Neural cell (in vitro differentiated cells): ENCODE data around the gene KCNA10. TPM values are rescaled to one million over a fixed set of nuclear protein-coding genes. Genes with fewer than 3 reads are reported as not detected.
A peak's percentile ranks its signal among the peaks of the same experiment; 100 is the strongest.

Source experiments
- H2AFZ ChIP-seq: fragments of 200-600, 300-800 bp; sonication (generic), shearing (Covaris generic); 2 replicates; pipeline ENCODE4 v1.6.0; 2014; ENCODE audit warnings: low read depth, mild to moderate bottlenecking, antibody characterized with exemption, low read length, moderate library complexity
- H3F3A ChIP-seq: fragments of 200-600 bp; shearing (Covaris generic); 2 replicates; pipeline ENCODE4 v1.6.1; 2016; ENCODE audit warnings: mild to moderate bottlenecking, moderate library complexity, mixed read lengths, antibody characterized with exemption, low read length; ENCODE audit not compliant: insufficient read depth, poor library complexity, severe bottlenecking
- H3K27ac ChIP-seq: fragments of 200-600, 300-800 bp; sonication (generic), shearing (Covaris generic); 2 replicates; pipeline ENCODE4 v1.5.1; 2014; ENCODE audit warnings: mild to moderate bottlenecking, low read length, moderate library complexity
- H3K27me3 ChIP-seq: fragments of 300-800, 200-600 bp; sonication (generic), shearing (Covaris generic); 2 replicates; pipeline ENCODE4 v1.6.0; 2014; ENCODE audit warnings: mild to moderate bottlenecking, low read depth, low read length, moderate library complexity; ENCODE audit not compliant: insufficient read depth
- H3K36me3 ChIP-seq: fragments of 300-800, 200-600 bp; sonication (generic), shearing (Covaris generic); 2 replicates; pipeline ENCODE4 v1.5.1; 2014; ENCODE audit warnings: mild to moderate bottlenecking, antibody characterized with exemption, low read length, moderate library complexity; ENCODE audit not compliant: insufficient read depth
- H3K4me2 ChIP-seq: fragments of 300-800, 200-600 bp; sonication (generic), shearing (Covaris generic); 2 replicates; pipeline ENCODE4 v1.6.0; 2014; ENCODE audit warnings: mild to moderate bottlenecking, low read length
- H3K4me3 ChIP-seq: fragments of 300-800, 200-600 bp; sonication (generic), shearing (Covaris generic); 2 replicates; pipeline ENCODE4 v1.5.1; 2014; ENCODE audit warnings: mild to moderate bottlenecking, low read length, moderate library complexity
- H3K79me2 ChIP-seq: fragments of 200-600 bp; shearing (Covaris generic); replicated peaks from 2 replicates; pipeline ENCODE4 v1.6.0; 2014; ENCODE audit warnings: mild to moderate bottlenecking, low read length, moderate library complexity; ENCODE audit not compliant: insufficient read depth
- H3K9ac ChIP-seq: fragments of 300-800, 200-600 bp; sonication (generic), shearing (Covaris generic); 2 replicates; pipeline ENCODE4 v1.6.1; 2016; ENCODE audit warnings: mild to moderate bottlenecking, low read length, mixed read lengths
- H3K9me2 ChIP-seq: fragments of 200-600 bp; shearing (Covaris generic); 2 replicates; pipeline ENCODE4 v1.6.1; 2016; ENCODE audit warnings: mild to moderate bottlenecking, low read length, mixed read lengths; ENCODE audit not compliant: insufficient read depth
- H3K9me3 ChIP-seq: fragments of 200-600, 300-800 bp; sonication (generic), shearing (Covaris generic); 2 replicates; pipeline ENCODE4 v1.6.1; 2016; ENCODE audit warnings: mild to moderate bottlenecking, mixed run types, low read length, moderate library complexity, mixed read lengths
- H4K20me1 ChIP-seq: fragments of 200-600 bp; shearing (Covaris generic); 2 replicates; pipeline ENCODE4 v1.6.1; 2016; ENCODE audit warnings: mild to moderate bottlenecking, mixed run types; ENCODE audit not compliant: insufficient read depth
- EP300 ChIP-seq: fragments of 450-650 bp; conservative IDR thresholded peaks from 2 replicates; pipeline ENCODE4 v1.6.1; 2014; ENCODE audit warnings: antibody characterized with exemption, mild to moderate bottlenecking, moderate library complexity; ENCODE audit not compliant: poor library complexity, severe bottlenecking
- EZH2 ChIP-seq: fragments of 200-600, 300-800 bp; shearing (Covaris generic), sonication (generic); IDR thresholded peaks from 2 replicates; pipeline ENCODE4 v1.6.1; 2014; ENCODE audit warnings: antibody characterized with exemption, low read length, borderline replicate concordance, mild to moderate bottlenecking; ENCODE audit not compliant: insufficient read depth, poor library complexity, severe bottlenecking
- MXI1 ChIP-seq: fragments of 450-650 bp; conservative IDR thresholded peaks from 2 replicates; pipeline ENCODE4 v1.6.1; 2014; ENCODE audit warnings: antibody characterized with exemption, mild to moderate bottlenecking; ENCODE audit not compliant: poor library complexity, severe bottlenecking
- POLR2AphosphoS5 ChIP-seq: IDR thresholded peaks from 2 replicates; pipeline ENCODE4 v1.6.1; 2012
- RAD21 ChIP-seq: fragments of 450-650 bp; conservative IDR thresholded peaks from 2 replicates; pipeline ENCODE4 v1.6.1; 2014; ENCODE audit warnings: antibody characterized with exemption, mild to moderate bottlenecking, moderate library complexity
- SMC3 ChIP-seq: fragments of 450-650 bp; conservative IDR thresholded peaks from 2 replicates; pipeline ENCODE4 v1.6.1; 2014; ENCODE audit warnings: antibody characterized with exemption, mild to moderate bottlenecking, moderate library complexity; ENCODE audit not compliant: poor library complexity
- TAF1 ChIP-seq: IDR thresholded peaks from 2 replicates; pipeline ENCODE4 v1.6.1; 2012; ENCODE audit warnings: low read depth
- polyA plus RNA-seq: library from polyadenylated mRNA; depleted of rRNA; stranded (reverse); fragments of >200 nt; gene quantifications from 2 replicates; pipeline ENCODE4 v1.2.3, GENCODE V29; 2014
- TF ChIP-seq, protein P1 (sequence below): IDR thresholded peaks from 2 replicates; pipeline ENCODE4 v1.6.1; 2012; ENCODE audit warnings: borderline replicate concordance
- TF ChIP-seq, protein P2 (sequence below): fragments of 450-650 bp; IDR thresholded peaks from 2 replicates; pipeline ENCODE4 v1.5.1; 2014; ENCODE audit warnings: antibody characterized with exemption, mild to moderate bottlenecking, moderate library complexity; ENCODE audit not compliant: poor library complexity, severe bottlenecking

Gene KCNA10
- polyA plus RNA-seq, 1 donor from 2014 or later: not detected

DNA sequence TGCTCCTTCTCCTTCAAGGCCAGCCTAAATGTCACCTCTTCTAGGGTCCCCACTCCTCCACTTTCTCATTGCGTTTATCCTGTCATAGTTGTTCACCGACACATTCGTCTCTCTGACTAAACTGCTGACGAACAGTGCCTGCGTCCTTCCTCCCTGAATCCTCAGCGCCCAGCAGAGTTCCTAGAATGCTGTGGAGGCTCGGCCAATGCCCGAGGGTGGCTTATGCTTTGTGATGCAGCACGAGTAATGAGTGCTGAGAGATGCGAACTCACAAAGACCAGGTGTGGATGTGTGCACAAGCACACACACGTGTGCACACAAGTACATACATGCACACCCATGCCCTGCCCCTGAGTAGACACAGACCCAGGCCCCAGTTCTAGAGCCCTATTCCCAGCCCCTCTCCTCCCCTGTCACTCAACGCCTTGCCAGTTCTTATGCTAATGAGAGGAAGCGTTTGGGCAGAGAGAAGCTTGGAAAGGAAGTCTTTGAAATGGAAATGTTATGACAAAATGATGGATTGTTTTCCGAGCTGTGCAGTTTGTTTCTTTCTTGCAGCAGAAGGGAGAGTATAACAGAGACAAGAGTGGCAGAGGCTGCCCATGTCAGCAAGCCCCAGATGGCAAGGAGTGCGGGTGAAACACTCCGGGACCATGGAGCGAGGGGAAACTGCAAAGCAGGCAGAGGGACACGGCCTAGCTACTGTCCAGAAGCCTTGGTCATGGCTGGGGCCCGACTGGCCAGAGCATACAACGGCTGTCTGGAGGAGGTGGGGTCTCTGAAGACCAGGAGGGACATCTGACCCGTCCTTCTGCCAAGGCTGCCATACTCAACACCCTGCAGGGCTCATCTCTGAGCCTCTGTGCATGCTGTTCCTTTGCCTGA lies 24.2 kb downstream of the KCNA10 start:
- no peak for TF ChIP-seq RAD21
- TF ChIP-seq EP300: peak; percentile 20
- peak; percentile 50 for TF ChIP-seq POLR2AphosphoS5
- H3K9ac ChIP-seq: no peak overlapping the region
- no peaks in the 10 kb centered on the region for H3K27me3 ChIP-seq
- H3K4me2 ChIP-seq: no peak overlapping the region
- H3K9me2 ChIP-seq: no peaks in the 10 kb centered on the region
- H3K9me3 ChIP-seq: no peaks in the 10 kb centered on the region
- H4K20me1 ChIP-seq: no peaks in the 10 kb centered on the region
- H3K27ac ChIP-seq: no peak overlapping the region
- H3K4me3 ChIP-seq: no peak overlapping the region
- H3K79me2 ChIP-seq: no peaks in the 10 kb centered on the region
- H2AFZ ChIP-seq: no peak overlapping the region
- H3F3A ChIP-seq: no peaks in the 10 kb centered on the region
- H3K36me3 ChIP-seq: no peaks in the 10 kb centered on the region

DNA sequence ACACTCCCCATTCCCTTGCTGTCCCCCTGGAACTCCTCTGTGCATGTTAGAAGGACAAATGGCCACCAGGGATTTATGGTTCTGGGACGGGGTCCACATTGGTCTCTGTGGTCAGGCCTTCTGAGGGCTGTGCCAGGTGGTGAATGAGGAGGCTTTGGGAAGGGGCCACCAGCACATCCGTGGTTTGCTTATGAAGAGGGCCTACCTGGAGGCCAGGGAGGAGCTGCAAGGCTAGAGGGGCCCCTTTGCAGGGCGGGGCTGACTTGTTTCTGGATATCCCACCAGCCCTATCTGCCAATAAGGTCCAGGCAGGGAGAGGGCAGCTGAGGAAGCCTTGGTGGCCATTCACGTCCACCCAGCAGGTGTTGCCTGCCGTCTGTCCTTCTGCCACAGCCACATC lies 24.9 kb downstream of the KCNA10 start:
- no peak overlapping the region for H3K4me3 ChIP-seq
- H2AFZ ChIP-seq: no peak overlapping the region
- no peaks in the 10 kb centered on the region for H3K36me3 ChIP-seq
- TF ChIP-seq, protein P1, sequence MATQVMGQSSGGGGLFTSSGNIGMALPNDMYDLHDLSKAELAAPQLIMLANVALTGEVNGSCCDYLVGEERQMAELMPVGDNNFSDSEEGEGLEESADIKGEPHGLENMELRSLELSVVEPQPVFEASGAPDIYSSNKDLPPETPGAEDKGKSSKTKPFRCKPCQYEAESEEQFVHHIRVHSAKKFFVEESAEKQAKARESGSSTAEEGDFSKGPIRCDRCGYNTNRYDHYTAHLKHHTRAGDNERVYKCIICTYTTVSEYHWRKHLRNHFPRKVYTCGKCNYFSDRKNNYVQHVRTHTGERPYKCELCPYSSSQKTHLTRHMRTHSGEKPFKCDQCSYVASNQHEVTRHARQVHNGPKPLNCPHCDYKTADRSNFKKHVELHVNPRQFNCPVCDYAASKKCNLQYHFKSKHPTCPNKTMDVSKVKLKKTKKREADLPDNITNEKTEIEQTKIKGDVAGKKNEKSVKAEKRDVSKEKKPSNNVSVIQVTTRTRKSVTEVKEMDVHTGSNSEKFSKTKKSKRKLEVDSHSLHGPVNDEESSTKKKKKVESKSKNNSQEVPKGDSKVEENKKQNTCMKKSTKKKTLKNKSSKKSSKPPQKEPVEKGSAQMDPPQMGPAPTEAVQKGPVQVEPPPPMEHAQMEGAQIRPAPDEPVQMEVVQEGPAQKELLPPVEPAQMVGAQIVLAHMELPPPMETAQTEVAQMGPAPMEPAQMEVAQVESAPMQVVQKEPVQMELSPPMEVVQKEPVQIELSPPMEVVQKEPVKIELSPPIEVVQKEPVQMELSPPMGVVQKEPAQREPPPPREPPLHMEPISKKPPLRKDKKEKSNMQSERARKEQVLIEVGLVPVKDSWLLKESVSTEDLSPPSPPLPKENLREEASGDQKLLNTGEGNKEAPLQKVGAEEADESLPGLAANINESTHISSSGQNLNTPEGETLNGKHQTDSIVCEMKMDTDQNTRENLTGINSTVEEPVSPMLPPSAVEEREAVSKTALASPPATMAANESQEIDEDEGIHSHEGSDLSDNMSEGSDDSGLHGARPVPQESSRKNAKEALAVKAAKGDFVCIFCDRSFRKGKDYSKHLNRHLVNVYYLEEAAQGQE: no peak
- TF ChIP-seq TAF1 (no peak), POLR2AphosphoS5 (no peak)
- TF ChIP-seq, protein P2, sequence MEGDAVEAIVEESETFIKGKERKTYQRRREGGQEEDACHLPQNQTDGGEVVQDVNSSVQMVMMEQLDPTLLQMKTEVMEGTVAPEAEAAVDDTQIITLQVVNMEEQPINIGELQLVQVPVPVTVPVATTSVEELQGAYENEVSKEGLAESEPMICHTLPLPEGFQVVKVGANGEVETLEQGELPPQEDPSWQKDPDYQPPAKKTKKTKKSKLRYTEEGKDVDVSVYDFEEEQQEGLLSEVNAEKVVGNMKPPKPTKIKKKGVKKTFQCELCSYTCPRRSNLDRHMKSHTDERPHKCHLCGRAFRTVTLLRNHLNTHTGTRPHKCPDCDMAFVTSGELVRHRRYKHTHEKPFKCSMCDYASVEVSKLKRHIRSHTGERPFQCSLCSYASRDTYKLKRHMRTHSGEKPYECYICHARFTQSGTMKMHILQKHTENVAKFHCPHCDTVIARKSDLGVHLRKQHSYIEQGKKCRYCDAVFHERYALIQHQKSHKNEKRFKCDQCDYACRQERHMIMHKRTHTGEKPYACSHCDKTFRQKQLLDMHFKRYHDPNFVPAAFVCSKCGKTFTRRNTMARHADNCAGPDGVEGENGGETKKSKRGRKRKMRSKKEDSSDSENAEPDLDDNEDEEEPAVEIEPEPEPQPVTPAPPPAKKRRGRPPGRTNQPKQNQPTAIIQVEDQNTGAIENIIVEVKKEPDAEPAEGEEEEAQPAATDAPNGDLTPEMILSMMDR: no peak
- no peaks in the 10 kb centered on the region for H3K9me2 ChIP-seq
- no peaks in the 10 kb centered on the region for H3K79me2 ChIP-seq
- H4K20me1 ChIP-seq: no peaks in the 10 kb centered on the region
- no peak overlapping the region for H3K4me2 ChIP-seq
- no peaks in the 10 kb centered on the region for H3K27me3 ChIP-seq
- H3F3A ChIP-seq: no peaks in the 10 kb centered on the region
- no peak overlapping the region for H3K27ac ChIP-seq
- no peak overlapping the region for H3K9ac ChIP-seq
- H3K9me3 ChIP-seq: no peaks in the 10 kb centered on the region

DNA sequence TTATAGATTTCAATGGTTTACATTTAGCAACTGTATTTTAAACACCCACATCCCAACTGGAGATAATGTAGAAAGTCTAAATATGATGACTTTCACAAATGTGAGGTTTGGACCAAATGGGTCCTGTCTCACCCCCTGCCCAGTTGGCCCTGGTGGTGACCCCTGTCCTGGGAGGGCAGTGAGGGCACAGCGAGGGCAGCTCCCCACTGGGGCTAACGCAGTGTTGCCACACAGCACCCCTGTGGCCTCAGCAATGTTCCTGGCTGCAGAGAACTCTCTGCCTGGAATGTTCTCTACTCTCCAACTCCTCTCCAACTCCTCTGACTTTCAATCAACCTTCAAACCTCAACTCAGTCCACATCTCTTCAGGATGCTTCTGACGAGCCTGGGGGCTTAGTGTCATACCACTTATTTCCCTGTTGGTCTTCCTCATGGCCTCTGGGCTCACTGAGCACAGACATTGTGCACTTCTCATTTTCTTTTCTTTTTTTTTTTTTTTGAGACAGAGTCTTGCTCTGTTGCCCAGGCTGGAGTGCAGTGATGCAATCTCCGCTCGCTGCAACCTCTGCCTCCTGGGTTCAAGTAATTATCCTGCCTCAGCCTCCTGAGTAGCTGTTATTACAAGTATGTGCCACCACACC lies 25.8 kb downstream of the KCNA10 start:
- TF ChIP-seq POLR2AphosphoS5 (no peak), MXI1 (no peak), EP300 (no peak), TAF1 (no peak), EZH2 (no peak), SMC3 (no peak)
- TF ChIP-seq, protein P2: no peak
- Histone ChIP-seq H3K27ac (no peak overlapping the region), H3K9ac (no peak overlapping the region)

More for the DNA sequence above, 25.8 kb downstream of the KCNA10 start:
- no peaks in the 10 kb centered on the region for H3K79me2 ChIP-seq
- H3K4me2 ChIP-seq: no peak overlapping the region
- H3K27me3 ChIP-seq: no peaks in the 10 kb centered on the region
- no peak overlapping the region for H2AFZ ChIP-seq
- H3K9me2 ChIP-seq: no peaks in the 10 kb centered on the region
- H3K4me3 ChIP-seq: no peak overlapping the region
- H3K36me3 ChIP-seq: no peaks in the 10 kb centered on the region
- H4K20me1 ChIP-seq: no peaks in the 10 kb centered on the region
- no peaks in the 10 kb centered on the region for H3F3A ChIP-seq
- H3K9me3 ChIP-seq: no peaks in the 10 kb centered on the region
